Esophagus muscularis mucosa (tissue), 4 donors: ENCODE results near the gene FILIP1L. TPM values are rescaled to one million over a fixed set of nuclear protein-coding genes. Genes with fewer than 3 reads are reported as not detected.

ENCODE experiments used
- DNase-seq: peaks from one replicate; pipeline ENCODE4 v3.0.0-alpha.2; 2017; ENCODE audit errors: extremely low spot score
- H3K27ac ChIP-seq, 4 donors: fragments of 200-600 bp; sonication (generic); replicated peaks in 1 of 4; 1 replicate in 3 of 4; 2 replicates in 1 of 4; pipeline ENCODE4 v1.5.1; 2016 to 2019; ENCODE audit warnings: mild to moderate bottlenecking in 1 of 4
- H3K27me3 ChIP-seq, 4 donors: fragments of 200-600 bp; sonication (generic); one replicate each; pipeline versions ENCODE4 v1.5.1 to v1.6.0; 2016 to 2019
- H3K36me3 ChIP-seq, 4 donors: fragments of 200-600 bp; sonication (generic); one replicate each; pipeline ENCODE4 v1.5.1; 2016 to 2019
- H3K4me1 ChIP-seq, 4 donors: fragments of 200-600 bp; sonication (generic); one replicate each; pipeline ENCODE4 v1.5.1; 2016 to 2019
- H3K4me3 ChIP-seq, 4 donors: fragments of 200-600 bp; sonication (generic); 1 replicate in 2 of 4; 2 replicates in 2 of 4; pipeline ENCODE4 v1.5.1; 2016 to 2019; ENCODE audit warnings: mild to moderate bottlenecking in 4 of 4, moderate library complexity in 1 of 4
- H3K9me3 ChIP-seq, 4 donors: fragments of 200-600 bp; sonication (generic); 1 replicate in 3 of 4; 2 replicates in 1 of 4; pipeline ENCODE4 v1.5.1; 2016 to 2019
- EP300 ChIP-seq: sonication (generic); formaldehyde crosslinking; IDR thresholded peaks from one replicate; pipeline ENCODE4 v1.6.1; 2017; ENCODE audit warnings: antibody characterized with exemption
- POLR2A ChIP-seq: fragments of 450-650 bp; IDR thresholded peaks from one replicate; pipeline ENCODE4 v1.6.1; 2017; ENCODE audit warnings: antibody characterized with exemption, moderate library complexity, mild to moderate bottlenecking, low read depth
- POLR2AphosphoS5 ChIP-seq, 2 donors: sonication (generic); formaldehyde crosslinking; IDR thresholded peaks; one replicate each; pipeline ENCODE4 v1.6.1; 2017; ENCODE audit warnings: antibody characterized with exemption in 2 of 2
- WGBS: methylation state at CpG from one replicate; pipeline ENCODE4 v1.1.5; 2018; 5-methylcytosine and 5-hydroxymethylcytosine counted together
- intact Hi-C: fragments of 100-400 bp; cut with DNase I; formaldehyde crosslinking; loops from one replicate; pipeline ENCODE4 v1.15.1; 2023
- total RNA-seq, 4 donors: library from RNA; depleted of rRNA; stranded (reverse); fragments of >200 nt; gene quantifications; one replicate each; pipeline versions ENCODE4 v1.1.0 to v1.2.1, GENCODE V29; 2016
- TF ChIP-seq, protein P1 (sequence below), 3 experiments: fragments of 200-600 bp in 2 of 3; fragments of 450-650 bp in 1 of 3; sonication (generic) in 2 of 3; IDR thresholded peaks; one replicate each; pipeline ENCODE4 v1.5.1; 2017 to 2019; ENCODE audit warnings: antibody characterized with exemption in 3 of 3, mild to moderate bottlenecking in 2 of 3, moderate library complexity in 1 of 3

Gene FILIP1L
- total RNA-seq, result 100 to 1,000 TPM; 120 to 134 (median 127) TPM

DNA sequence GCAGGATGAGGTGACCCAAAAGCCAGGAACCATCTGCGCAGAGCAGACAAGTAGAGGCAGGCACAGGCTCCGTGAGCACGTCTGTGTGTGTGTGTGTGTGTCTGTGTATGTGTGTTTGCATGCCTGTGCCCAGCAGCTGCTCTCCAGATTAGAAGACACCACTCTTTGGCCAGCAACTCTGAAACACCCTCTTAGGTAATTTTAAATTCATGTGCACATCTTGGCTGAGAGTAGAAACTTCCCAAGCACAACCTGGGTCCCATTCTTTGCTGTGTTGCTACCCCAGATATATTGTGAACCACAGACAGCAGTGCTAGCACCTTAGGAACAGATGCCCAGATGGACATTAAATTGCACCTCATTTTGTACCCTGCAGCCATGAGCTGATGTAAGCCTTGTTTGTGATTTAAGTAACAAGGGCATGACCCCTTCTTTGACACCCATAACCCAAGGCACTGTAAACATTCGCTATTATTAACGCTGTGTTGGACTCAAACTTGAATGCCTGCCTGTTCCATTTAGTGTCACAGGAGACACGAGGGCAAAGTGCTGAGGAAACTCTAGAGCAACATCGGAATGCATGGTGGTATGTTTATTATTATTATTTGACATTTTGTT, at the start of gene FILIP1L:
FILIP1L (minus strand) TSS at position 89 of the 618 bp plus-strand sequence.
- Histone ChIP-seq H3K4me1 (peaks cover 8 to 59% (median 51%) of the 10 kb centered on the region in 4 donors), H3K36me3 (no peaks in the 10 kb centered on the region), H3K4me3 (no peak within 1 kb of the TSS), H3K27ac (peak within 1 kb of the TSS in 1 of 4 donors; percentile 18), H3K9me3 (no peaks in the 10 kb centered on the region), H3K27me3 (no peaks in the 10 kb centered on the region)
- intact Hi-C loops, result no loop called here
- DNase-seq, result no peak
- TF ChIP-seq POLR2AphosphoS5 (IDR thresholded peaks at IDR 0.05), result no peak
- TF ChIP-seq, protein P1, sequence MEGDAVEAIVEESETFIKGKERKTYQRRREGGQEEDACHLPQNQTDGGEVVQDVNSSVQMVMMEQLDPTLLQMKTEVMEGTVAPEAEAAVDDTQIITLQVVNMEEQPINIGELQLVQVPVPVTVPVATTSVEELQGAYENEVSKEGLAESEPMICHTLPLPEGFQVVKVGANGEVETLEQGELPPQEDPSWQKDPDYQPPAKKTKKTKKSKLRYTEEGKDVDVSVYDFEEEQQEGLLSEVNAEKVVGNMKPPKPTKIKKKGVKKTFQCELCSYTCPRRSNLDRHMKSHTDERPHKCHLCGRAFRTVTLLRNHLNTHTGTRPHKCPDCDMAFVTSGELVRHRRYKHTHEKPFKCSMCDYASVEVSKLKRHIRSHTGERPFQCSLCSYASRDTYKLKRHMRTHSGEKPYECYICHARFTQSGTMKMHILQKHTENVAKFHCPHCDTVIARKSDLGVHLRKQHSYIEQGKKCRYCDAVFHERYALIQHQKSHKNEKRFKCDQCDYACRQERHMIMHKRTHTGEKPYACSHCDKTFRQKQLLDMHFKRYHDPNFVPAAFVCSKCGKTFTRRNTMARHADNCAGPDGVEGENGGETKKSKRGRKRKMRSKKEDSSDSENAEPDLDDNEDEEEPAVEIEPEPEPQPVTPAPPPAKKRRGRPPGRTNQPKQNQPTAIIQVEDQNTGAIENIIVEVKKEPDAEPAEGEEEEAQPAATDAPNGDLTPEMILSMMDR (IDR thresholded peaks at IDR 0.05), result no peak
- TF ChIP-seq POLR2A, result no peak
- TF ChIP-seq EP300, result no peak
- WGBS, result 53% methylated on average over 7 of the region's 7 CpGs

DNA sequence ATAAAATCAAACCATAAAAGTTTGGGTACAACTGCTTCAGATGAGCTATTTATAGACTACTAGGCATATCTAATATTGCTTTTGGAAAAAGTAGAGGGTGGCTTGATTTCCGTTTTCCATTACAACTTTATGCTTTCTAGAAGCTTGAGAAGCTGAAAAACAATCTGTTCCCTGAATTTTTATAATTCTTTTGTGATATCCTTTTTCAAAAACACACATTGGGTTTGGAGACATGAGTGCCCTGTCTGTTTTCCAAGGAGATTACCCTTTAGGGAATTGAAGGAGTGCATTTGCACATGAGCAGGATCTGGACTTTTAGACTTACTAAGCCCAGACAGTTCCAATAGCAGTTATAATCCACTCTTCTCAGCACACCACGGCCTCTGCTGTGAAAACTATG, 49.5 kb upstream of the FILIP1L start:
- H3K27ac ChIP-seq, result no peak overlapping the region
- WGBS, result 78% methylated on average over 2 of the region's 2 CpGs
- no peaks in the 10 kb centered on the region for H3K9me3 ChIP-seq
- H3K4me1 ChIP-seq, result peaks cover 27 to 37% (median 29%) of the 10 kb centered on the region in 4 donors
- no peak for TF ChIP-seq POLR2A
- no peak overlapping the region for H3K4me3 ChIP-seq
- no peaks in the 10 kb centered on the region for H3K27me3 ChIP-seq
- intact Hi-C loops, result no loop called here
- DNase-seq, result no peak
- no peaks in the 10 kb centered on the region for H3K36me3 ChIP-seq

DNA sequence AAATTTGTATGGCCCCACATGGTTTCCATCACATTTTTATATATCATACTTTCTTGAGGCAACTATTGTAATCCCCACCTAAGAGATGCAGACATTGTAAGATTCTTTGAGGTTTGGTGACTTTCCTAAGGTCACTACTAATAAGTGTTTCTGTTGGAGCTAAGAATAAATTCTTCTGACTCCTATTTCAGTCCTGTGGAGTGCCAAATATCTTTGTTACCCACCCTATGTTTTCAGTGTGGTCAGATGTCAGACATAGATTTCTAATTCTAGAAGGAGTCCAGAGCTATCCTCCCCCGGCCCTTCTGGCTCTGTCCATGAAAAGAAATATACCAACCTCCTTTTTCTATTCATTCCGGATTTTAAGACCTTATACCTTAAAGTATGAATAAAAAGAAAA, 46.2 kb upstream of the FILIP1L start:
- TF ChIP-seq, protein P1 (IDR thresholded peaks at IDR 0.05), result no peak
- TF ChIP-seq EP300 (no peak), POLR2A (no peak), POLR2AphosphoS5 (IDR thresholded peaks at IDR 0.05) (no peak)
- H3K4me3 ChIP-seq, result no peak overlapping the region
- peak overlapping the region in 3 of 4 donors; percentile 16 to 63 (median 57) for H3K27ac ChIP-seq
- H3K9me3 ChIP-seq, result peaks cover 0 to 11% (median 6%) of the 10 kb centered on the region in 4 donors
- 96% methylated on average over 2 of the region's 2 CpGs for WGBS
- H3K27me3 ChIP-seq, result no peaks in the 10 kb centered on the region
- DNase-seq, result no peak
- H3K36me3 ChIP-seq, result no peaks in the 10 kb centered on the region
- intact Hi-C loops, result no loop called here
- H3K4me1 ChIP-seq, result peaks cover 36 to 45% (median 39%) of the 10 kb centered on the region in 4 donors

DNA sequence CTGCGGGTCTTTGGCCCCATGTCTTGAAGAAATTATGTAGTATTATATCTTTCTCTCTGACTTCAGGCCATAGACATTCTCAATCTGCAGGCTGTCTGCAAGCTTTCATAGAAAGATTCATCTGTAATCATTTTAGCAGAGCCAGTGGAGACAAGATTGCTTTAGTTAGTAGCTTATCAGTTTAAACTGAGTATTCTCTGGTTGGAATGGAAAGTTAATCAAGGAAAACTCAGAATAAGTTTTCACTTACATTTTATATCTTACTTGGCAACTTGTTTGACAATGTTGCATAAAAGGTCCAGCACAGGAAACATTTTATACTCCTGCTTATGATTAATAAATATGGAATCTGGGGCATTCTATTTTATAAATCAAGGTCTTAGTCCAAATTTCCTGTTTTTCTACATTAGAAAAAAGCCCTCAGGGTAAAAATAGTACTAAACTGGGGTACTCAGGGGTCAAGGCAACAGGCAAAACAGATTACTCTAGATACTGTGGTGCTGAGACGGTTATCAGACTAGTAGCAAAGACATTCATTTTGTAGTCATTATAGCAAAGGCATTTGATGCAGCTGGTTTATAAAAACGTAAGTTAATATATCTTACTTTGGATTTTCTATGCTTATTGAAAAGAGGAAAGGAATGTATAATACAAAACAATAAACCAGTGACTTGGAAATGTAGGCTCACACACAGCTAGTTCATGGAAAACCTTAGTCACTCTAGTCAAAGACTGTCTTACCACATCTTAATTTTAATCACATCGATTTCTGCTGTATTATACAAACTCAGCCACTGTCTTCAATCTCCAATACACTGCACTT, 45.2 kb upstream of the FILIP1L start:
- Histone ChIP-seq H3K27ac (peak overlapping the region; percentile 48 to 63 (median 56)), H3K9me3 (peaks cover 0 to 19% (median 12%) of the 10 kb centered on the region in 4 donors), H3K4me1 (peaks cover 36 to 45% (median 39%) of the 10 kb centered on the region in 4 donors), H3K4me3 (no peak overlapping the region), H3K36me3 (no peaks in the 10 kb centered on the region), H3K27me3 (no peaks in the 10 kb centered on the region)
- TF ChIP-seq, protein P1 (IDR thresholded peaks at IDR 0.05), result no peak
- peak in 1 of 2 donors; percentile 46 for TF ChIP-seq POLR2AphosphoS5 (IDR thresholded peaks at IDR 0.05)
- WGBS, result 24% methylated on average over 4 of the region's 4 CpGs
- intact Hi-C loops, result no loop called here
- DNase-seq, result no peak

DNA sequence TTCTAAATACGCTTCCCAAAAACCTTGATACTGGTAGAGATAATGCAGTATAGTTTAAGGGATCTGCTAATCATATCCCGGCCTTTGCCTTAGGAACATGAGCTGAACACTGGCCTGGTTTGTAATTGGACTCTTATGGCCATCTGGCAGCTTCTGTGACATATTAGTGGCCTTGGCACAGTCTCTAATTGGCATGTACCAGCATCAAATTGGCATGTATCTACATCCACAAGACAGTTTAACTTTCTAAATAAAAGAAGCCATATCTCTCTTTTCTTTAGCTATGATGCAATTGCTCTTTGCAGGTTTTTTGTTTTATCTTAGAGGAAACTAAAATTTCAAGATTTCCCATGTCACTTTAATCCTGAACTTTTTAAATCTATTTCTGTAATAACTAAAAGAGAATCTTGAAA, 44.6 kb upstream of the FILIP1L start:
- no peaks in the 10 kb centered on the region for H3K36me3 ChIP-seq
- H3K4me3 ChIP-seq, result no peak overlapping the region
- no peak for DNase-seq
- 76% methylated on average over 2 of the region's 2 CpGs for WGBS
- H3K27ac ChIP-seq, result peak overlapping the region; percentile 48 to 63 (median 56)
- intact Hi-C loops, result no loop called here
- TF ChIP-seq POLR2A, result no peak
- TF ChIP-seq, protein P1 (IDR thresholded peaks at IDR 0.05), result no peak
- no peak for TF ChIP-seq EP300
- no peak for TF ChIP-seq POLR2AphosphoS5 (IDR thresholded peaks at IDR 0.05)
- H3K27me3 ChIP-seq, result no peaks in the 10 kb centered on the region
- H3K9me3 ChIP-seq, result peaks cover 0 to 19% (median 12%) of the 10 kb centered on the region in 4 donors
- peaks cover 32 to 43% (median 39%) of the 10 kb centered on the region in 4 donors for H3K4me1 ChIP-seq
